T-helper 2 cell (primary cell): ENCODE measurements around the gene AQP6.

Source experiments
- DNase-seq, 5 experiments: peaks; one replicate each; pipeline versions ENCODE4 v3.0.0 to v3.0.0-alpha.2; 2012 to 2022

AQP6 gene

DNA sequence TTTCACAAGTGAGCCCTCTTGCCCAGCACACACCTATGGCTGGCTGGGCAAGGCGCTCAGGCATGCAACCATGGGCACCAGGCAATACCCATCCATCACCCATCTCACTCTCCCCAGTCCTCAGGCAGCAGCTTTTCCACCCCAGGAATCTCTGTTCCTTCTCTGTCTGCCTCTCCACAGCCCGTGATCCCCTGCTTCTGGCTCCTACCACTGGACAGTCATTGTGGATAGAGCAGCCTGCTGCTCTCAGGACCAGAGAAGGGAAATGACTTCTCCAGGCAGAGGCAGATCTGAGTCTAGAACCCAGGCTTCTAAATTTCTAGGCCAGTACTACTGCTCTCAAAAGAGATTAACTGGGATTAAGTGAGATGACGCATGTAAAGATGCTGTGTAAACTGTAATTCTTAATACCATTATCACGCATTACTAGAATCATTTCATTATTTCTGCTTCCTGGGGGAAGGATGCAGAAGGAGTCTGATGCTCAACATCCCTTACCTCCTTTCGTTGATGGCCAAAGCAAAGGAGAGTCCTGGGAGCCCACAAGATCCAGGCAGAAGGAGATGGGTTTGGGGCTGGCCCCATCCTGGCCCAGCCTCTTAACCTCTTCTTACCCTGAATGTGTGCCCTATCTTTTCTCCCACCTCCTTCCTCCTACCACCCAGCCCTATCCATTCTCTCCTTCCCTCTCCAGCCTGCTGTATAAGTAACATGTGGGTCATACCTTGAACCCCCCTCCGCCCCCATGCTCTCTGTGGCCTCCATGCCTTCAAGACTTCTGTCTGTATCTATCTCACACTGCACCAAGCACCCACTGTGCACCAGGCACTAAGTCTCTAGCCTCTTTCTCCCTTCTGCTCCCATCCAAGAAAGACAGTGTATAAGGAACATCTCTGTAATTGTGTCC lies 15.8 kb upstream of the AQP6 start:
- DNase-seq = no peak

DNA sequence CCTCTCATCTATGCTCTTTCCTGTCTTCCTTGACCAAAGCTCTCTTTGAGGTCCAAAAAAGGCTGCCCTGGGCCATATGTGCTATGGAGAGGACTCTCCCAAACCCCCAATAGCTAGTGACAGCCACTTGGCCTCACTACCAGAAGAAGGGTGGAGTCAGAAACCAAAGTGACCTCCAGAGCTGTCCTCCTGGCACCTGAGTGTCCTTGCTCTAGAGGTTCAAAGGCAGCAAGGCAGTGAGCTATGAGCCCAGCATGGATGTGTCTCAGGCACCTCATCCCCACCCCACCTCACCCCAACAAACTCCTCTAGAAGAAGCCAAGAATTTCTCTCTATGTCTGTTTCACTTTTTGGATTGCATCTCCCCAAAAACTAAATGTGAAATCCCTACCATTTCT lies 15.2 kb upstream of the AQP6 start:
- no peak for DNase-seq

DNA sequence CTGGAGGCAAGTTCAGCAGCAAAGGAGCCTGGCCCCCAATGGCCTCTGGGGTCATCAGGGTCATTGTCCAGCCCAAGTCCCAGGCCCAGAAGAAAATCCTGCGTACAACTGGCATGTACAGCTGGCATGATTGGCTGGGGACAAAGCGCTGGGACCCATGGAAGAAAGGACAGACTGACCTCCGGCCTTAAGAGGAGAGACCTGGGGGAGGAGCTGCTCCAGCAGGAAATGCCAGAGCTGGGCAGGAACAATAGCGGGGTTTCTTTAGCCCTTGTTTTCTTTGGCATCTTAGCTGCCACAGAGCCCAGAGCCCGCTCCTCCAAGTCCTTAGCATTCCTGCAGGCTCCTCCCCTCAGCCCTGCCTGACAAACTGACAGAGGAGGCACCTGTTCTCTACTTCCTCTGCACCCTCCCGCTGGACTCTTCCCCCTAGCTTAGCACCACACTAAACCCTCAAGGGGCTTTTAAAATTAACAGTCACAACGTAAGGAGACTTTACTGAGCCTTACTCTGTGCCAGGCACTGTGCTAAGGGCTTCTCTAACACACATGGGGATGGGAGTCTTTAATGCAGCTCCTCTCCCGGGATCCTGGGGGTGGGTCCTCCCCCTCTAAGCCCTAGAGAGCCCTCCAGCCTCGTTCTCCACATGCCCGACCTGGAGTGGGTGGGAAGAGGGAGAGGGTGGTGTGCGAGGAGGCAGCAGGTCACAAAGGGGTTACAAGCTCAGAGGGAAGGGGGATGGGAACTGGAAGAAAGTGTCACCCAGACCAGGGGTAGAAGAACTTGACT lies 12.9 kb upstream of the AQP6 start:
- DNase-seq = no peak

DNA sequence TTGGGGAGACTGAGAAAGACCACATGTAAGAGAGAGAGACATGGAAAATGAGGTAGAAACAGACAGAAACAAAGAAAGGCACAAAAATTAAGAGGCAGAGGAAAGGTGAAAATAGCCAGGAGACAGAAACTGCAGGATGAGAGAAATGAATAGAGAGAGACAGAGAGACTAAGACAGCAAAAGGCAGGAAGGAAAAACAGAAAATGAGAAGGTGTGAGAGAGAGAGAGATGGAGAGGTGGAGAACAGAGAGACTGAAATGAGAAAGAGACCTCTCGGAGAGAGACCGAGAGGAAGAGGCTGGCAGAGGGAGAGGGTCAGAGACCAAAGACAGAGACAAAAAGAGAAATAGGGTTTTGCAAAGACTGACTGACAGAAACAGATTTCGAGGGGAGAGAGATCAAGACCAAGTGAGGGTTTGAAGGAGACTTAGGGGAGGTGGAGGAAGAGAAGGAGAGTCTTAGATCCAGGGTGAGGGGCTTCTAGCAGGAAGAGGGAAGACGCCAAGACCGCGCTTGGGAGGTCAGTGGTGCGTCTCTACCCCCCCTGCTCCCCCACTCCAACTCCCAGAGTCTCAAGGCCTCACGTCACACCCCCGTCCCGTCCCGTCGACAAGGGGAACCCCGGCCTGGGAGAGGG lies 12.2 kb upstream of the AQP6 start:
- no peak for DNase-seq

DNA sequence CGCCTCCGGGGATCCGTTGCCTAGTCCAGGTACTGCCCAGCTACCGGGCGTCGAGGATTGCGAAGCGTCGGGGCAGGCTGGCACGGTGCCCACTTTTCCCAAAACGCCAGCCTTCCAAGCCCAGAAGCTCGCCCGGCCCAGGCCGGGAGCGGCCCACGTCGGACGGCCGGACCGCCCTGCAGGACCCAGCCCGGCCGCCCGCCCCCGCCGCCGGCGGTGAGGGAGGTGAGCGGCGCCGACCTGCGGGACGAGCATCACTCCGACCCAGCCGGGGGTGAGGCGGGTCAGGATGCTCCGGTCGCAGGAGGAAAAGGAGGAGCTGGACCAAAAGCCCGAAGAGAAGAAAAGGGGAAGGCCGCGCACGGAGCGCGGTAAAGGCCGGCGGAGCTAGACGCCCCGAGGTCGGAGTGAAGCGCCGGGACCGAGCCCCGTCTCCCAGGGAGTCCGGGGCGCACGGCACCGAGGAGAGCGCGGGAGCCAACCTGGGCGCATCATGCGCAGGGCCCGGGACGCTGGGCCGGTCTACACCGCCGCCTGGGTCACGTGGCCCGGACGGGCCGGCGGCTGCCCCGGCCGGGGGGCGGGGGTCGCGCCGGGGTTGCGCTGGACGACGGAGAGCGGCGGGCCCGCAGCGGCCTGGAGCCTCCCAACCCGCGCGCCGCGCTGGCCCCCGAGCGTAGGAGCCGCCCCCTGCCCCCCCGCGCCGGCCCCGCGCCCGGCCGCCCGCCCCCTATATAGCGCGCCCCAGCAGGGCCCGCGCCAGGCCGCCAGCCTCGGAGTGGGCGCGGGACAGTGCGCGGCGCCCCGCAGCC lies 11.4 kb upstream of the AQP6 start, which contains the start of gene AQP5:
AQP5 (plus strand) TSS at position 762 of the 812 bp plus-strand sequence. CDS start 146 bp downstream, outside the sequence.
- DNase-seq = no peak

DNA sequence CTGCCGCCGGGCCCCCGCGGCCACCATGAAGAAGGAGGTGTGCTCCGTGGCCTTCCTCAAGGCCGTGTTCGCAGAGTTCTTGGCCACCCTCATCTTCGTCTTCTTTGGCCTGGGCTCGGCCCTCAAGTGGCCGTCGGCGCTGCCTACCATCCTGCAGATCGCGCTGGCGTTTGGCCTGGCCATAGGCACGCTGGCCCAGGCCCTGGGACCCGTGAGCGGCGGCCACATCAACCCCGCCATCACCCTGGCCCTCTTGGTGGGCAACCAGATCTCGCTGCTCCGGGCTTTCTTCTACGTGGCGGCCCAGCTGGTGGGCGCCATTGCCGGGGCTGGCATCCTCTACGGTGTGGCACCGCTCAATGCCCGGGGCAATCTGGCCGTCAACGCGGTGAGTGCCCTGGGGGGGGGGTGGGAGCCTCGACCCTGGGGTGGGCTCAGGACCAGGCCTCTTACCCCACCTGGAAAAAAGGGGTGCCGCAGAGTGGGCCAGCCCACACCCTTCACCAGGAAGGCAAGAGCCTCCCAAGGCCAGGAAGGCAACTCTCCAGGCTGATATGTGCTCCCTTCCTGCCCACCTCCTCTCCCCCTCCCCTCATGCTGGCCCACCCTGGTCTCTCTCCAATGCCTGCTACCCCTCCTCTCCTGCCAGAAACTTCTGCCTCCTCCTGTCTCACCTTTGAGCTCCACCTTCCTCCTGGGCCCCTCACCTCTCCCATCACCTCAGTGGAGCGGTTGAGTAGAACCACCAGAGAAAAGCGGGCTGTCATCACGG lies 10.6 kb upstream of the AQP6 start:
- DNase-seq = no peak

DNA sequence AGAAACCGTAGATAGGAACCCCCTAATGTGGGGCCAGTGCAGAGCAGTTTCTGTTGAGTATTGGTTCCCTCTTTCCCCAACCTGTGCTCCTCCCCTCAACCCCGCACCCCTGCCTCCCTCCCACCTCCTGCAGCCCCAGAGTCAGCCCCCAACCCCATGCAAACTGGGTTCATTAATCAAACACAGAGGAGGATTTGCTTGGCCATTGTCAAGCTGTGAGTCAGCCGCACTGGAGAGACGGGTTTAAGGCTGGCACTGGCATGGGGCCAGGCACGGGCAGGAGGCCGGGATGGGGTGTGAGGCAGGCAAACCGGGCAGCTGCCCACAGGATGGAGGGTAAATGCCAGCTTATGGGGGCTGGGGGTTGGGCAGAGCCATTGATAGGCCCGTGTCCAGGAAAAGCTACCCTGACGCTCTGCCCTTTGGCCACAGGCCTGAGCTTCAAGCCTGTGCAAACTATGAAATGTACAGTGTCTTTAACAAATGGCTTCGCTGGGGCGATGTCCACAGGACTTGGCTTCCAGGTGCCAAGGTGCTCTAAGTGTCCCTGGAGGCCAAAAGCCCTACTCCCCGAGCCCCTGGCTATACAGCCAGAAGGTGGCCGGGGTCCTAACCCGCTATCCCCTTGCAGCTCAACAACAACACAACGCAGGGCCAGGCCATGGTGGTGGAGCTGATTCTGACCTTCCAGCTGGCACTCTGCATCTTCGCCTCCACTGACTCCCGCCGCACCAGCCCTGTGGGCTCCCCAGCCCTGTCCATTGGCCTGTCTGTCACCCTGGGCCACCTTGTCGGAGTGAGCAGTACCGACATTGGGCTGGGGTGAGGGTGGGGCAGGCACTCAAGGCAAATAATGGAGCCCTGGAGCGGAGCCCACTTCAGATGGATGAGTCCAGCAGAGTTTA lies 9.6 kb upstream of the AQP6 start:
- no peak for DNase-seq

DNA sequence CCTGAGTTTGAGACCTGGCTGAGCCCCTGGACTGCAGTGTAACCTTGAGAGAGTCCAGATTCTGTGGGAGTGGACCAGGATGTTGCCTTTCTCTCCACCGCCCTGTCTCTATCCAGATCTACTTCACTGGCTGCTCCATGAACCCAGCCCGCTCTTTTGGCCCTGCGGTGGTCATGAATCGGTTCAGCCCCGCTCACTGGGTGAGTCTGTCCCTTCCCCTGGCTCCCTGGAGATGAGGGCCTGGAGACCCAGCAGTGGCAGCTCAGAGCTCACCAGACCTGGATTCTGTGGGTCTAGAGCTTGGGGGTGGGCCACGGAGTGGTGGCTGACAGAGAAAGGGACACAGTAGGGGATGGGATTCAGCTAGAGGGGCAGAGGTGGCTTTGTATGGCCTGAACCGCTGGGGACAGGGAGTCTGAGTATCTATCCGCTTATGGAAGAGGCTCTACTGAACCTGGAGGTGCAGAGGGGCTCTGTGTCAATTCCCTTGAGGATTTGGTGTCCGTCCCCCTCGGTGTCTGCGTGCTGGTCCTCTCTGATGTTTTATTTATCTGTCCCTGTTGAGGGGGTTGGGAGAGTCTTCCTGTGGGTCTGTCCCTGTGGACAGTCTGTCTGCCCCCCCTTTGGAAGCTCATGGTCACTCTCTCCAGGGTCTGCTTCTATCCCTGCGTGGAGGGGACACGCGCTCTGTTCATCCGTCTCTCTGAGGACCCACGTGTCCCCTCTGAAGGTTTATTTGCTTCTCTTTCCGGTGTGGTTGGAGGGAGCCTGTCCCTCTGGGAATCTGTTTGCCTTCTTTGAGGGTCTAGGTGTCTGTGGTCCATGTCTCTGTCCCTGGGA lies 8.6 kb upstream of the AQP6 start:
- no peak for DNase-seq

DNA sequence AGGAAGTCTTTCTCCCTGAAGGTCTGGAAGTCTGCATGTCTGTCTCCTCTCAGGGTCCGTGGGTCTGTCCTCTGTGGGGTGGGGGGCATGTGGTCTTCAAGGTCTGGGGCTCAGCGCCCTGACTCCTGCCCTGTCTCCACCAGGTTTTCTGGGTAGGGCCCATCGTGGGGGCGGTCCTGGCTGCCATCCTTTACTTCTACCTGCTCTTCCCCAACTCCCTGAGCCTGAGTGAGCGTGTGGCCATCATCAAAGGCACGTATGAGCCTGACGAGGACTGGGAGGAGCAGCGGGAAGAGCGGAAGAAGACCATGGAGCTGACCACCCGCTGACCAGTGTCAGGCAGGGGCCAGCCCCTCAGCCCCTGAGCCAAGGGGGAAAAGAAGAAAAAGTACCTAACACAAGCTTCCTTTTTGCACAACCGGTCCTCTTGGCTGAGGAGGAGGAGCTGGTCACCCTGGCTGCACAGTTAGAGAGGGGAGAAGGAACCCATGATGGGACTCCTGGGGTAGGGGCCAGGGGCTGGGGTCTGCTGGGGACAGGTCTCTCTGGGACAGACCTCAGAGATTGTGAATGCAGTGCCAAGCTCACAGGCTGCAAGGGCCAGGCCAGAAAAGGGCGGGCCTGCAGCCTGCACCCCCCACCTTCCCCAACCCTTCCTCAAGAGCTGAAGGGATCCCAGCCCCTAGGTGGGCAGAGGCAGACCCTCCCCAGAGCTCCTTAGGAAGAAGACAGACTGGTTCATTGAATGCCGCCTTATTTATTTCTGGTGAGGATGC lies 7.7 kb upstream of the AQP6 start:
- DNase-seq = no peak

DNA sequence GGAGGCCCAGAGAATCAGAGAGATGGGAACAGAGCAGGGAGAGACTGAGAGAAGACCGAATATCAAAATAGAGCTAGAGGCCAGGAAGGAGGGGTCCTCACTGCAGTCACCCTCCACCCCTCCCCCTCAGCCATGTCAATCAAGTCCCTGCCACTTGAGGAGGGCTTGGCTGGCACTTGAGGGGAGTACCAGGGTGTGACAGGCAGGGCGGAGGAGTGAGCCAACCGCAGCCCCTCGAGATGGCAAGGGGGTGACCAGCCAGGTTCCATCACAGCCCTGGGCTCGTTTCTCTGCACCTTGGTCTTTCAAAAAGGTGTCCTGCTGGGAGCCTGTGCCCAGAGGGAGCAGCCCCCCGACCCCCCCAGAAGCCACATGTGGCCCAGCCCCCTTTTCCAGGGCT lies 6.9 kb upstream of the AQP6 start:
- DNase-seq = no peak

DNA sequence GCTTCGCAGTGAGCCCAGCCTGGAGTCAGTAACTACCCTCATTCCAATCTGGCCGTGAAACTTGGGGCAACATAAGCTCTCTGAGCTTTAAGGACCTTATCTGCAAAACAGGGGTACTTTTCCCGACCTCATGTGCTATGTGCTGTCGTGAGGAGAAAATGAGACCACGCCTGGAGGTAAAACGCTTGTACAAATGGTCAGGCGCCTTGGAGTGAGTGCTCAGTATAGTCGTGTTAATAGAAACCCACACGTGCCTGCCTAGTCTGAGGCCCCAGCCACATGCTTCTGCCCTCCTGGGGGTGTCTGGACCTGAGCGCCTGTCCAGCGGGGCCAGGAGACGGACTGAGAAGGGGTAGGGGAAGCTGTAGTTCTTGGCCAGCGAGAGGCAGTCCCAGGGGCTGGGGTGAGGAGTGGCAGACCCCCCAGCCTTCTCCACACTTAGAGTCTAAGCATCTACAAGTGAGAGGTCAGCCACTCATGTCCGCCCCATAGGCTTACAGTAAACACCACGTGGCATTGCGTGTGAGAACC lies 6.2 kb upstream of the AQP6 start:
- DNase-seq = no peak

DNA sequence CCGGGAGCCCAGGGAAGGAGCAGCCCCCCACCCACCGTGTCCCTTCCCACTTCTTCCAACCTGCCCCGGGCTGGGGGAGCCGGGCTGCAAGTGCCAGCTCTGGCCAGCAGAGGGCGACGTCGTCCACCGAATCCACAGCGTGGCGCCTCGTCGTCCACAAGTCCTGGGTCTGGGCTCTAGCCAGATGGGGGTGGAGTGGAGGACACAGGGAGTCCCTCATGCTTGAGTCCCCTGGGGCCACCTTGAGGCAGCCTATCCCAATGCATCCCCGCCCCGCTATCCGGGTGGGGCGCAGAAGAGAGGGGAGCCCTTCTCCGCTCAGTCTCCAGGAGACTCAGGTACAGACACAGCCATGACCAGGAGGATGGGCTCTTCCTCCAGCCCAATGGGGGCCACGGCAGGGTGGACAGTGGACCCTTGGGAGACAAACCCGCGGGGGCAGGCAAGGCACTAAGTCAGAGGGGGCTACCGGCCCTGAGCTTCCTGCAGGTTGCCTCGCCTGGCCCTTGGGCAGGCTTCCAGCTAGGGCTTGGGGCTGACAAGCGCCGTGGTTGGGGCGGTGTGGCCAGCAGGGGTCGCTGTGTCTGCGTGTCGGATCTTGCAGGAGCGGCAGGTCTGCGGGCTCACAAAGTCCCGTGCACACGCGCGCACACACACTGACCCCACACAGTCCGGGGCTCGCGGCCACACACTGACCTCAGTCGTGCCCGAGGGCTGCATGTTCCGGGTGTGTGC lies 5.5 kb upstream of the AQP6 start:
- peak; percentile 77 to 92 (median 87) for DNase-seq

DNA sequence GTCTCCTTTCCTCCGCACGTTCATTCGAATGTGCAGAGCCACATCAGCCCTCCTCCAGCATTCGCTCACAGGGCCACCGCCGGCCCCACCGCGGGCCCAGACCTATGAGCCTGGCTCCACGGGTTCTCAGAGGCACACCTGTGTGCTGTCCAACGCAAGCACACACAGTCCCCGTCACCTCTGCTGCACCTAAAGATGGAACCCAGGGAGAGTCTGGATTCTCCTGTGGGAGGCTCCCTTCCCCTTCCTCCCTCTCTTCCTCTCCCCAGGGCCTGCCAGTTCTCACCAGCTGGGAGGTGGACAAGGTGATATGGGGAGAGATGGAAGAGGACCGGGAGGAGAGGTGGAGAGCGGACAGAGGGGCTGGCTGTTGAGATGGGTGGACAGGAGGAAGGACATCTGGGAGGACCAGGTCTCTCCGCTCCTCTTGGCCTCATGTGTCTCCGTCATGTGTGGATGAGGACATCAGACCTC lies 4.9 kb upstream of the AQP6 start:
- DNase-seq = no peak

DNA sequence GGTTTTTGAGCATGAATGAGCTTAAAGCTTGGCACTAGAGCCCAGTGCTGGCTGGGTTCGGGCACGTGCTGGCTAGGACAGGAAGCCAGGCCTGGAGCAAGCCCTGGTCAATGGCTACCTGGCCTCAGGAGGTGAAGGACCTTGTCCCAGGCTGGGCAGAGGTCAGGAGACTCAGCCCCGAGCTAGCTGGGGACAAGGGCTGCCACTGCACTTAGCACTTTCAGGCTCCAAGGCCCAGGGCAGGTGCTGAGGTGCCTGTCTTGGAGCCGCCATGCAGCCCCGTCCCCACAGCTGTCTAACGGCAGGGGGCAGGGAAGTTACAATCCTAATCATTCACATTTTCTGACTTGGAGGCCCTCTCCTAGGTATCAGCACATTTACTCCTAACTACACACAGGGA lies 4.3 kb upstream of the AQP6 start:
- no peak for DNase-seq

DNA sequence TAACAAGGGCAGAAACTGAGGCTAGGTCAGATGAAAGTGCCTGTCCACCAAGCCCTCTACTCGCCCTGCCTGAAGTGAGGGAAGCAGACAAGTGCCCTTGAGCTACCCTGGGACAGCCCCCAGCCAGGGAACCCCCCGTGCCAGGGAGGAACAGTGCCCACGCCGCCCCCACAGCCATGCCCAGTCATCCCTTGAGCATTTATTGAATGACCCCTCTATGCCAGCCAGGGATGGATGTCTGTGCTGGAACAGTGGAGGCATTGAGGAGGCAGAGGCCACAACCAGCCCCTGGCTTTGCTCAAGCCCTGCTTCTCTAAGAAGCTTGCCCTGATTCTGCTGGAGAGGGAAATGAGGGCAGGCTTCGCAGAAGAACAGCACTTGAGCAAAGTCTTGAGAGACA lies 3.7 kb upstream of the AQP6 start:
- DNase-seq = no peak

DNA sequence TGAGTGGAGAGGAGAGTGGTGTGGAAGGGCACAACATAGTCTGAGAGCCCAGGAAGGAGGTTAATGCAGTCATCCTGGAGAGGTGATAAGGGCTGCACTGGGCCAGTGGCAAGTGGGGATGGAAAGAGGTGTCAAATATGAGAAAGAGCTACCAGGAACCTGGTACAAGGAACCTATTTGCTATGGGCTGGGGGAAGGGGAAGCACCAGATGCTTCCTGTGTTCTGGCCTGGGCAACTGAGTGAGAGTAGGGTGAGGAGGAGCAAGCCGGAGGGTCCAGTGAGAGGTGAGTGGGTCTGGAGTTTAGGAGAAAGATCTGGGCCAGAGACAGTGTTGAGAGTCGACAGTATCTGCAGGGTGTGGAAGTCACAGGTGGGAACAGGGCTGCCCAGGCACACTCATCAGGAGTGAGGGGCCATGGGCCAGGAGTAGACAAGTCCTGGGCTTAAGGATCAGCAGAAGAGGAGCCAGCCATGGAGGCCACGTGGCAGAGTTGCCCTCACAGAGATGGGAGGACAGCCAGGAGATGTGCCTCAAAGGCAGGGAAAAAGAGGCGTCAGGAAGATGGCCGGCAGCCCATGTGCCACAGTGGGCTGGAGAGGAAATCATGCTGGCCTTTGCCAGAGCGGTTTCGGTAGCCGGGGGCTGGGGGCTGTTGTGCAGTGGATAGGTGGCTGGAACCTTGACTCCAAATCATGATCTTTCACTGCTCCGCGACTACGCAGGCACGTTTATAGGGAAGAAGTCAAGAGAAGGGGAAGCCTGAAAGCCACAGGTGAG lies 2.9 kb upstream of the AQP6 start:
- no peak for DNase-seq

DNA sequence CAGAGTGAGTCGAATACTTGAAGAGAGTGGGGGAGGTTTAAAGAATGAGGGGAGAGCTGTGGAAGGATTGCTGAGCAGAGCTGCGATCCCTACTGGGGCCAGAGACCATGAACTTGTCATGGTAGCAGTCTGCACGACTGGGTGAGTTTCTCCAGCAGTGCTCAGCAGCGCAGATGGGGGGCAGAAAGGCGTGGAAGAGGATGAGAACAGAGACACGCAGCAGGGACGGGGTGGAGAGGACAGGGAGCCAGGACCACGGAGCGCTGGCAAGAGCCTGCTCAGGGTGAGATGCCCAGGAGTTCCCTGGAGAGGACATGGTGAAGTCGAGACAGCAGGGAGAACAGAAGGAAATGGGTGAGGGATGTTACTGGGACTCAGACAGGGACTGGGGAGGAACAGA lies 2.1 kb upstream of the AQP6 start:
- no peak for DNase-seq
